K562 (cell line): Measurements from ENCODE around the gene FHIT.

Experiments used
- ATF2 ChIP-seq: sonication (generic); formaldehyde crosslinking; IDR thresholded peaks from 2 replicates; pipeline ENCODE4 v1.8.1; 2022; ENCODE audit warnings: missing genetic modification reagents
- ATF3 ChIP-seq, 2 experiments: fragments of 450-650 bp in 1 of 2; sonication (generic) in 1 of 2; formaldehyde crosslinking in 1 of 2; IDR thresholded peaks in 1 of 2; conservative IDR thresholded peaks in 1 of 2; 2 replicates each; pipeline versions ENCODE4 v1.6.1 to v1.8.1; 2016 to 2023; ENCODE audit warnings: mild to moderate bottlenecking in 2 of 2, moderate library complexity in 2 of 2, inconsistent platforms in 1 of 2, missing genetic modification reagents in 1 of 2
- CBX8 ChIP-seq: fragments of 200-600 bp; sonication (generic); IDR thresholded peaks from 2 replicates; pipeline ENCODE4 v1.6.1; 2012; ENCODE audit warnings: borderline replicate concordance, mixed run types, low read depth, mild to moderate bottlenecking, moderate library complexity, mixed read lengths, low read length, control low read depth, inconsistent platforms; ENCODE audit not compliant: poor library complexity, severe bottlenecking; ENCODE audit errors: extremely low read depth
- CTCF ChIP-seq, 3 experiments: IDR thresholded peaks in 2 of 3; conservative IDR thresholded peaks in 1 of 3; 2 replicates each; pipeline ENCODE4 v1.5.1; 2011 to 2012; ENCODE audit warnings: low read length in 3 of 3, mild to moderate bottlenecking in 3 of 3, control low read depth in 2 of 3, improper control_type of control experiment in 1 of 3, inconsistent platforms in 1 of 3, low read depth in 1 of 3, mixed read lengths in 1 of 3, moderate library complexity in 1 of 3; ENCODE audit not compliant: insufficient read depth in 2 of 3
- E2F5 ChIP-seq: sonication (generic); formaldehyde crosslinking; IDR thresholded peaks from 2 replicates; pipeline ENCODE4 v1.8.0; 2022; ENCODE audit warnings: mild to moderate bottlenecking, missing genetic modification reagents
- EP300 ChIP-seq: IDR thresholded peaks from 2 replicates; pipeline ENCODE4 v1.6.1; 2012; ENCODE audit warnings: low read length, improper control_type of control experiment
- PRDM10 ChIP-seq: fragments of 450-650 bp; IDR thresholded peaks from 2 replicates; pipeline ENCODE4 v1.6.1; 2018; ENCODE audit not compliant: partially characterized antibody
- RCOR1 ChIP-seq, 2 experiments: IDR thresholded peaks; 2 replicates each; pipeline ENCODE4 v1.6.1; 2012; ENCODE audit warnings: low read depth in 2 of 2, low read length in 2 of 2, borderline replicate concordance in 1 of 2, improper control_type of control experiment in 1 of 2
- SP2 ChIP-seq: IDR thresholded peaks from 2 replicates; pipeline ENCODE4 v1.6.1; 2011; ENCODE audit warnings: mild to moderate bottlenecking, low read depth, low read length, moderate library complexity; ENCODE audit not compliant: poor library complexity, severe bottlenecking; ENCODE audit errors: extremely low read depth
- ZBTB34 ChIP-seq: fragments of 250-450 bp; sonication (Bioruptor Pico); IDR thresholded peaks from 2 replicates; pipeline ENCODE4 v1.8.0; 2021; ENCODE audit warnings: mild to moderate bottlenecking, moderate library complexity
- ZNF644 ChIP-seq: fragments of 200-800 bp; sonication (Bioruptor generic); IDR thresholded peaks from 2 replicates; pipeline ENCODE4 v1.6.1; 2016; ENCODE audit warnings: low read depth, missing genetic modification characterization, missing compliant biosample characterization
- ZSCAN29 ChIP-seq: fragments of 450-650 bp; IDR thresholded peaks from 2 replicates; pipeline ENCODE4 v1.6.1; 2017

- no peak for TF ChIP-seq PRDM10
- TF ChIP-seq CTCF (IDR thresholded peaks at IDR 0.05 in 2 of 3, conservative IDR thresholded peaks at IDR 0.05 in 1 of 3; ENCODE audit: insufficient read depth in 2 of 3, low read depth in 1 of 3, low read length in 3 of 3) = no peak
- no peak for TF ChIP-seq ZBTB34 (CRISPR knock-in tag)
- TF ChIP-seq CBX8 = no peak
- no peak for TF ChIP-seq ZSCAN29
- TF ChIP-seq ATF2 (CRISPR knock-in tag) = no peak
- TF ChIP-seq ZNF644 = no peak
- no peak for TF ChIP-seq ATF3 (IDR thresholded peaks at IDR 0.05)
- no peak for TF ChIP-seq ATF3 (CRISPR knock-in tag; conservative IDR thresholded peaks at IDR 0.05)
- no peak for TF ChIP-seq SP2
- TF ChIP-seq RCOR1 (IDR thresholded peaks at IDR 0.05; ENCODE audit: borderline replicate concordance in 1 of 2, low read depth in 2 of 2, low read length in 2 of 2) = no peak
- TF ChIP-seq EP300 = no peak
- TF ChIP-seq E2F5 (CRISPR knock-in tag) = no peak
Measured at GRCh38 chr3:60153221-60153999, 1097.8 kb downstream of the FHIT start.
